Fibroblast of lung (primary cell): Measurements from ENCODE around the gene MAN1A1. TPM values are rescaled to one million over a fixed set of nuclear protein-coding genes. Genes with fewer than 3 reads are reported as not detected.

Experiments used
- DNase-seq, 2 donors: peaks; one replicate each; pipeline versions ENCODE4 v3.0.0 to v3.0.0-alpha.2; 2010; ENCODE audit warnings: low read depth in 2 of 2
- H2AFZ ChIP-seq: 2 replicates; pipeline ENCODE4 v1.5.1; 2012; ENCODE audit warnings: low read length, control low read depth, inconsistent platforms
- H3K27ac ChIP-seq: 2 replicates; pipeline ENCODE4 v1.5.1; 2011; ENCODE audit warnings: low read length, control low read depth; ENCODE audit not compliant: insufficient read depth
- H3K27me3 ChIP-seq: 2 replicates; pipeline ENCODE4 v1.5.1; 2011; ENCODE audit warnings: mild to moderate bottlenecking, low read length; ENCODE audit not compliant: control insufficient read depth, insufficient read depth
- H3K36me3 ChIP-seq: 2 replicates; pipeline ENCODE4 v1.5.1; 2011; ENCODE audit warnings: low read length; ENCODE audit not compliant: control insufficient read depth, insufficient read depth
- H3K4me1 ChIP-seq: 2 replicates; pipeline ENCODE4 v1.5.1; 2011; ENCODE audit warnings: low read length; ENCODE audit not compliant: control insufficient read depth, insufficient read depth; ENCODE audit errors: extremely low read depth
- H3K4me2 ChIP-seq: 2 replicates; pipeline ENCODE4 v1.5.1; 2011; ENCODE audit warnings: low read length, control low read depth; ENCODE audit not compliant: insufficient read depth; ENCODE audit errors: extremely low read depth
- H3K4me3 ChIP-seq, 4 experiments: fragments of 200-600 bp in 1 of 4; sonication (generic) in 1 of 4; replicated peaks in 1 of 4; 2 replicates each; pipeline ENCODE4 v1.5.1; 2011 to 2016; ENCODE audit warnings: low read length in 4 of 4, low read depth in 3 of 4, mild to moderate bottlenecking in 3 of 4, control low read depth in 2 of 4, inconsistent platforms in 1 of 4, mixed read lengths in 1 of 4; ENCODE audit not compliant: insufficient read depth in 1 of 4; ENCODE audit errors: control extremely low read depth in 1 of 4
- H3K79me2 ChIP-seq: 2 replicates; pipeline ENCODE4 v1.5.1; 2012; ENCODE audit warnings: mild to moderate bottlenecking, low read length, inconsistent platforms; ENCODE audit not compliant: control insufficient read depth, insufficient read depth
- H3K9ac ChIP-seq: 2 replicates; pipeline ENCODE4 v1.5.1; 2011; ENCODE audit warnings: mild to moderate bottlenecking, low read length, control low read depth; ENCODE audit not compliant: insufficient read depth
- H3K9me3 ChIP-seq: 2 replicates; pipeline ENCODE4 v1.5.1; 2012; ENCODE audit warnings: low read depth, low read length; ENCODE audit not compliant: control insufficient read depth, insufficient read depth
- H4K20me1 ChIP-seq: 2 replicates; pipeline ENCODE4 v1.5.1; 2011; ENCODE audit warnings: low read length; ENCODE audit not compliant: control insufficient read depth, insufficient read depth; ENCODE audit errors: extremely low read depth
- EZH2 ChIP-seq: IDR thresholded peaks from 2 replicates; pipeline ENCODE4 v1.5.1; 2012; ENCODE audit warnings: low read length, control low read depth, mild to moderate bottlenecking; ENCODE audit errors: missing control alignments
- polyA plus RNA-seq, 2 donors: library from polyadenylated mRNA; depleted of rRNA in 1 of 2; stranded (reverse) in 1 of 2; unstranded in 1 of 2; fragments of >200 nt; gene quantifications; 2 replicates each; pipeline ENCODE4 v1.2.1, GENCODE V29; 2011 to 2012; ENCODE audit warnings: missing spikeins in 1 of 2
- total RNA-seq: library from RNA; depleted of rRNA; stranded (reverse); fragments of >200 nt; gene quantifications from 2 replicates; pipeline ENCODE4 v1.2.1, GENCODE V29; 2014
- TF ChIP-seq, protein P1 (sequence below), 2 donors: IDR thresholded peaks in 1 of 2; conservative IDR thresholded peaks in 1 of 2; 1 replicate in 1 of 2; 2 replicates in 1 of 2; pipeline ENCODE4 v1.5.1; 2011 to 2012; ENCODE audit warnings: low read length in 2 of 2, control low read depth in 1 of 2, inconsistent platforms in 1 of 2, low read depth in 1 of 2, mild to moderate bottlenecking in 1 of 2

MAN1A1 gene
- total and polyA plus RNA-seq, 2 donors (not counting 1 experiment from before 2014, with no cell fraction given), result 39.5 to 120 TPM

DNA sequence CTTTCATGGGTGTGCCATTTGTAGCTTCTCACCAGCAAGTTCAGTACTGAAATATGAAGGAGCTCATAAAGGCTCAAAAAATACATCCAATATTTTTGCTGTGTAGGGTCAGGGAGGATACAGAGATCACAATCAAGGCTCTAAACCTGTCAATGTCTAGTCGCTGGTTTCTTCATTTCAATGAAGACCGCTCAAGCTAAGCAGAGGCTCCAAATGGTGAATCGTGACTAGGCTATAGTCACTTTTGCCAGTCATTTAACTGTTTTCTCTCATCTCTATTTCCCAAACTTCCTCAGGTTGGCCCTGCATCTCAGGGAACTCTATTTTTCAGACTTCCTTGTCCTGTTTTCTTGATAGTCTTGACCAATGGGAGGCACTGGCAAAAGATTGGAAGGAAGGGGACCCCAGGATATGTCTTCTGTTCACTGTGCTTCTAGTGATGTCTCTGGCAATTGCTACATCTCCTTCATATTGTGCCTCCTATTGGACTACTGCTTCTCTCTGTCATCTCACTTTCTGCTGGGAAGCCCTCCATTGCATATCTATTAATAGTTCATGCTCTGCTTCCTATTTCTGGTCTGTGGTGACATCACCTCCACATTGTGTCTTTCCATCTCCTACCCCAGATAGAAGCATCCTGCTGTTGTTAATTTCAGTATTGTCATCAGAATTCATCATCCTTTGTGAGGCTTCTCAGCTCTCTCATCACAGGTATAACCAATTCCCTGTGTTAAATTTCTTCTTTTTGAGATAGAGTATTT is 183.4 kb downstream of the MAN1A1 start:
- Histone ChIP-seq H3K36me3 (no peaks in the 10 kb centered on the region), H3K4me3 (no peak overlapping the region), H3K4me2 (no peak overlapping the region), H3K9me3 (no peaks in the 10 kb centered on the region), H3K79me2 (no peaks in the 10 kb centered on the region), H4K20me1 (no peaks in the 10 kb centered on the region), H3K27ac (no peak overlapping the region), H3K27me3 (no peaks in the 10 kb centered on the region), H3K9ac (no peak overlapping the region), H2AFZ (no peak overlapping the region), H3K4me1 (no peaks in the 10 kb centered on the region)
- DNase-seq, result no peak
- TF ChIP-seq, protein P1, sequence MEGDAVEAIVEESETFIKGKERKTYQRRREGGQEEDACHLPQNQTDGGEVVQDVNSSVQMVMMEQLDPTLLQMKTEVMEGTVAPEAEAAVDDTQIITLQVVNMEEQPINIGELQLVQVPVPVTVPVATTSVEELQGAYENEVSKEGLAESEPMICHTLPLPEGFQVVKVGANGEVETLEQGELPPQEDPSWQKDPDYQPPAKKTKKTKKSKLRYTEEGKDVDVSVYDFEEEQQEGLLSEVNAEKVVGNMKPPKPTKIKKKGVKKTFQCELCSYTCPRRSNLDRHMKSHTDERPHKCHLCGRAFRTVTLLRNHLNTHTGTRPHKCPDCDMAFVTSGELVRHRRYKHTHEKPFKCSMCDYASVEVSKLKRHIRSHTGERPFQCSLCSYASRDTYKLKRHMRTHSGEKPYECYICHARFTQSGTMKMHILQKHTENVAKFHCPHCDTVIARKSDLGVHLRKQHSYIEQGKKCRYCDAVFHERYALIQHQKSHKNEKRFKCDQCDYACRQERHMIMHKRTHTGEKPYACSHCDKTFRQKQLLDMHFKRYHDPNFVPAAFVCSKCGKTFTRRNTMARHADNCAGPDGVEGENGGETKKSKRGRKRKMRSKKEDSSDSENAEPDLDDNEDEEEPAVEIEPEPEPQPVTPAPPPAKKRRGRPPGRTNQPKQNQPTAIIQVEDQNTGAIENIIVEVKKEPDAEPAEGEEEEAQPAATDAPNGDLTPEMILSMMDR (conservative IDR thresholded peaks at IDR 0.05 in 1 of 2, IDR thresholded peaks at IDR 0.05 in 1 of 2; ENCODE audit: low read depth in 1 of 2, low read length in 2 of 2), result no peak
- TF ChIP-seq EZH2, result no peak

DNA sequence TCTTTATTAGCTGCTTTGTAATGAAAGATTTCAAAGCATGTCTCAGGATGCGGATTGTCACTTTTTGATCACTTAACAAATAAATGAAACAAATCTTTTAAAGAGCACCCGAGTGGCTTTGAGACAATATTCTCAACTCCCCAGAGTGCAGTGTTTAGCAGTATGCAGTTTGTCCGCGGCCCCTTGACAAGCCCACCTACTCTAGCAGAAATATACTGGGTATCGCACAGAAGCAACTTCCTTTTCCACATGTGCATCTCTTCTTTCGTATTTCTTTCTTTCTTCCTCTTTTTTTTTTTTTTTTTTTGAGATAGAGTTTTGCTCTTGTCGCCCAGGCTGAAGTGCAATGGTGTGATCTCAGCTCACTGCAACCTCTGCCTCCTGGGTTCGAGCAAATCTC is 186.6 kb downstream of the MAN1A1 start:
- no peak overlapping the region for H2AFZ ChIP-seq
- no peaks in the 10 kb centered on the region for H3K79me2 ChIP-seq
- no peak overlapping the region for H3K4me3 ChIP-seq
- TF ChIP-seq EZH2, result no peak
- TF ChIP-seq, protein P1 (conservative IDR thresholded peaks at IDR 0.05 in 1 of 2, IDR thresholded peaks at IDR 0.05 in 1 of 2; ENCODE audit: low read depth in 1 of 2, low read length in 2 of 2), result no peak
- no peak overlapping the region for H3K27ac ChIP-seq
- no peaks in the 10 kb centered on the region for H3K36me3 ChIP-seq
- no peaks in the 10 kb centered on the region for H3K4me1 ChIP-seq
- no peaks in the 10 kb centered on the region for H3K27me3 ChIP-seq
- H3K9ac ChIP-seq, result no peak overlapping the region
- no peak for DNase-seq
- H3K9me3 ChIP-seq, result no peaks in the 10 kb centered on the region
- H3K4me2 ChIP-seq, result no peak overlapping the region
- no peaks in the 10 kb centered on the region for H4K20me1 ChIP-seq

DNA sequence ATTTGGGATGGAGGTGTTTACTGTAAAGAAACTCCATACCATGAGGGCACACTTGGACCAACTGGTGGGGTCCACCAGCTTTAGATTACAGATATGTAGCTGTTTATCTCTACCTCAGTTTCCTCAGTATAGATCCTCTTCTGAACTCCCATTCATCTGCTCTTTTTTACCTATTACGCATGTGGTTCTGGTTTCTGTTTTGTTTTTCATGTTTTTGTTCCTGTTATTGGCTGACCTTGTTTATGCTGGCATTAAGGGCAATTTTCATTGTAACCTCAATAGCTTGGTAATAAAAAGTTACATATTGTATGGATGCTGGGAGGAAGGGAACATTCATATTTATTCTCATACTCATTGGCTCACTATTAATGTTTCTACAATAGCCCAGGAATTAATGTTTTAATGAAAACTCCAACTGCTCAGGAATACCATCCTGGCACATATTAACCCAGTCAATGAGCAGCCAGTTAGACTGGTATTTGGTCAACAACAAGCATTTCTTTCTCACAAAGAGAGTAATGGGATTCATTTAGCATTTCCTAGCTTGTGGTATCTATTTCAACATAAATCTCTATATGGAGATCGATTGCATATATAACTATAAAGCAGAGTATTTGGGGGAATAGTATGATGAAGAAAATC is 187.3 kb downstream of the MAN1A1 start:
- Histone ChIP-seq H3K4me2 (no peak overlapping the region), H3K9ac (no peak overlapping the region), H3K27me3 (no peaks in the 10 kb centered on the region), H3K27ac (no peak overlapping the region), H3K4me3 (no peak overlapping the region), H3K9me3 (no peaks in the 10 kb centered on the region), H3K36me3 (no peaks in the 10 kb centered on the region), H3K79me2 (no peaks in the 10 kb centered on the region), H3K4me1 (no peaks in the 10 kb centered on the region), H2AFZ (no peak overlapping the region), H4K20me1 (no peaks in the 10 kb centered on the region)
- TF ChIP-seq, protein P1 (conservative IDR thresholded peaks at IDR 0.05 in 1 of 2, IDR thresholded peaks at IDR 0.05 in 1 of 2; ENCODE audit: low read depth in 1 of 2, low read length in 2 of 2), result no peak
- no peak for TF ChIP-seq EZH2
- no peak for DNase-seq
